Common myeloid progenitor, CD34-positive (primary cell): ENCODE measurements around the gene TLCD4.

Source experiments
- CTCF ChIA-PET: fragments of 350-600 bp; sonication (Branson Sonifier 250); formaldehyde crosslinking; loops from one replicate; lab custom pipeline; 2021; ENCODE audit warnings: antibody characterized with exemption; lab: Charles Lee
- POLR2A ChIA-PET: fragments of 350-600 bp; sonication (Branson Sonifier 250); formaldehyde crosslinking; loops from one replicate; lab custom pipeline; 2021; ENCODE audit warnings: antibody characterized with exemption; lab: Charles Lee
- DNase-seq, 3 donors: peaks; one replicate each; pipeline versions ENCODE4 v3.0.0 to v3.0.0-alpha.2; 2013
- H3K27ac ChIP-seq, 2 experiments: 1 replicate in 1 of 2; 2 replicates in 1 of 2; pipeline ENCODE4 v1.7.0; 2013; ENCODE audit warnings: inconsistent platforms in 2 of 2, low read length in 2 of 2, mild to moderate bottlenecking in 2 of 2, low read depth in 1 of 2, moderate library complexity in 1 of 2; ENCODE audit not compliant: severe bottlenecking in 2 of 2, insufficient read depth in 1 of 2, poor library complexity in 1 of 2
- H3K27me3 ChIP-seq, 5 experiments: replicated peaks in 2 of 5; 1 replicate in 3 of 5; 2 replicates in 2 of 5; pipeline versions ENCODE4 v1.6.1 to v1.7.0; 2013; ENCODE audit warnings: low read length in 4 of 5, mild to moderate bottlenecking in 2 of 5, moderate library complexity in 2 of 5, inconsistent platforms in 1 of 5; ENCODE audit not compliant: insufficient read depth in 5 of 5, control insufficient read depth in 4 of 5
- H3K36me3 ChIP-seq, 4 experiments: 1 replicate in 2 of 4; 2 replicates in 2 of 4; pipeline versions ENCODE4 v1.6.1 to v1.7.0; 2013; ENCODE audit warnings: low read length in 3 of 4, control low read depth in 1 of 4, mild to moderate bottlenecking in 1 of 4; ENCODE audit not compliant: control insufficient read depth in 4 of 4, insufficient read depth in 4 of 4
- H3K4me1 ChIP-seq, 4 experiments: 1 replicate in 3 of 4; 2 replicates in 1 of 4; pipeline versions ENCODE4 v1.6.1 to v1.7.1; 2013; ENCODE audit warnings: low read length in 3 of 4, mild to moderate bottlenecking in 3 of 4, control low read depth in 1 of 4, inconsistent platforms in 1 of 4, moderate library complexity in 1 of 4; ENCODE audit not compliant: control insufficient read depth in 4 of 4, insufficient read depth in 4 of 4; ENCODE audit errors: control extremely low read depth in 1 of 4
- H3K4me3 ChIP-seq, 7 experiments: 1 replicate in 4 of 7; 2 replicates in 3 of 7; pipeline versions ENCODE4 v1.5.1 to v1.7.0; 2013; ENCODE audit warnings: mild to moderate bottlenecking in 7 of 7, low read length in 6 of 7, moderate library complexity in 6 of 7, inconsistent platforms in 2 of 7, low read depth in 2 of 7, control low read depth in 1 of 7; ENCODE audit not compliant: insufficient read depth in 4 of 7, control insufficient read depth in 1 of 7; ENCODE audit errors: extremely low read depth in 1 of 7
- H3K9me3 ChIP-seq, 5 experiments: 1 replicate in 4 of 5; 2 replicates in 1 of 5; pipeline versions ENCODE4 v1.6.1 to v1.7.1; 2013; ENCODE audit warnings: low read length in 4 of 5, mild to moderate bottlenecking in 2 of 5, inconsistent platforms in 1 of 5, low read depth in 1 of 5, moderate library complexity in 1 of 5; ENCODE audit not compliant: control insufficient read depth in 4 of 5, insufficient read depth in 2 of 5; ENCODE audit errors: control extremely low read depth in 1 of 5
- WGBS: methylation state at CpG from one replicate; pipeline ENCODE4 v1.1.5; 2013; ENCODE audit not compliant: insufficient coverage; 5-methylcytosine and 5-hydroxymethylcytosine counted together

Gene TLCD4

GRCh38 chr1:95113684-95114083 lies 3.5 kb upstream of the TLCD4 start:
- H3K4me1 ChIP-seq = peaks cover 0 to 15% (median 13%) of the 10 kb centered on the region in 4 experiments
- WGBS = no CpG with 5 or more reads among the region's 1 CpG
- no peak overlapping the region for H3K4me3 ChIP-seq
- POLR2A ChIA-PET = no interaction called here
- peaks cover 8 to 30% (median 18%) of the 10 kb centered on the region in 5 experiments for H3K27me3 ChIP-seq
- H3K36me3 ChIP-seq = no peaks in the 10 kb centered on the region
- no peaks in the 10 kb centered on the region for H3K9me3 ChIP-seq
- DNase-seq = no peak
- CTCF ChIA-PET = interaction anchor here (2.0 kb wide), 1 partner anchor 8 kb away, joined by 4 read pairs; no protein-coding TSS in a partner anchor
- H3K27ac ChIP-seq = no peak overlapping the region

- Histone ChIP-seq H3K4me1 (peaks cover 0 to 15% (median 13%) of the 10 kb centered on the region in 4 experiments), H3K36me3 (no peaks in the 10 kb centered on the region), H3K27me3 (peaks cover 17 to 47% (median 27%) of the 10 kb centered on the region in 5 experiments), H3K27ac (no peak overlapping the region), H3K4me3 (no peak overlapping the region), H3K9me3 (no peaks in the 10 kb centered on the region)
- 89% methylated on average over 2 of the region's 3 CpGs for WGBS
- ChIA-PET CTCF (interaction anchor here (0.8 to 1.7 kb wide), 4 partner anchors 31 to 118 kb away, joined by 3 to 7 read pairs (median 4); no protein-coding TSS in a partner anchor), POLR2A (no interaction called here)
- DNase-seq = peak in 2 of 3 donors; percentile 14 to 36
Observed at GRCh38 chr1:95115708-95116137, 1.4 kb upstream of the TLCD4 start.

DNA sequence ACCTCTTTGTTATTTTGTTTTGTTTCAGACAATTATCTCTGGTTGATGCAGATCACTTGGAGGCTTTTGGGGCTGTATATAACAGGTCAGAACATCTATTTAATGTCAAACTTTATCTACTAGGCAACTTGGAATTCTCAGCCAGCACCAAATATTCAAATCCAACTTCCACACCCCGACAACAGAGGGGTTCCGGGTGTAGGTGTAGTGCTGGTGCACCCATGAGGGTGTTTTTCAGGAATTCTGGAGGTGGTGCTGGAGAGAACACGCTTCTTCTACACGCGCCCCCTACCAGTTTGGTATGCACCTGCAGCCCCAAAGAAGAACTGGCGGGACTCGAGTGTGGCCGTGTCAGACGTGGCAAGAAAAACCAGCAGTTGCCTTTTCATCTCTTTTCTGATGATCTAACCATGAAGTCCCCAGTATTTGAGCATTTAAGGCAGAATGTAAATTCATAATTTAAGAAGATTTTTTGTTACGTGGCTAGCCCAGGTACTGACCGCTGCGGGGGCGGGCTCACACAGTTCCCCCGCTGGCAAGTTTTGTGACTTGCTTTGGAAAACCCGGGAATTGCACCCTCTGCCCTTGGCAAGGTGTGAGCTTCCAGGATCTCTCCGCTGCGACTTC lies 462 bp upstream of the TLCD4 start:
- H3K27ac ChIP-seq = no peak overlapping the region
- CTCF ChIA-PET = interaction anchor here (0.8 to 1.7 kb wide), 5 partner anchors 32 to 134 kb away, joined by 3 to 7 read pairs (median 4); no protein-coding TSS in a partner anchor
- H3K4me3 ChIP-seq = peak overlapping the region; percentile 40 to 80 (median 67)
- H3K9me3 ChIP-seq = no peaks in the 10 kb centered on the region
- no peaks in the 10 kb centered on the region for H3K36me3 ChIP-seq
- POLR2A ChIA-PET = no interaction called here
- H3K4me1 ChIP-seq = peaks cover 0 to 15% (median 13%) of the 10 kb centered on the region in 4 experiments
- H3K27me3 ChIP-seq = peaks cover 15 to 50% (median 27%) of the 10 kb centered on the region in 5 experiments
- peak; percentile 60 to 82 (median 69) for DNase-seq
- 0% methylated on average over 11 of the region's 17 CpGs for WGBS

GRCh38 chr1:95118067-95118499 lies 928 bp downstream of the TLCD4 start:
- CTCF ChIA-PET = interaction anchor here (0.8 to 1.4 kb wide), 3 partner anchors 9 to 34 kb away, joined by 3 to 5 read pairs (median 3); no protein-coding TSS in a partner anchor

GRCh38 chr1:95118710-95119109 lies 1.6 kb downstream of the TLCD4 start:
- CTCF ChIA-PET = interaction anchor here (1.3 kb wide), 1 partner anchor 18 kb away, joined by 3 read pairs; no protein-coding TSS in a partner anchor

More at GRCh38 chr1:95118067-95118499, 928 bp downstream of the TLCD4 start:
- Histone ChIP-seq H3K27me3 (peaks cover 15 to 50% (median 27%) of the 10 kb centered on the region in 5 experiments), H3K36me3 (no peaks in the 10 kb centered on the region), H3K4me1 (peaks cover 0 to 15% (median 13%) of the 10 kb centered on the region in 4 experiments), H3K9me3 (no peaks in the 10 kb centered on the region), H3K27ac (no peak overlapping the region), H3K4me3 (peak overlapping the region in 6 of 7 experiments; percentile 52 to 80 (median 72))
- 27% methylated on average over 7 of the region's 10 CpGs for WGBS
- DNase-seq = peak in 2 of 3 donors; percentile 52 to 61
- POLR2A ChIA-PET = interaction anchor here (0.6 kb wide), 1 partner anchor 287 kb away, joined by 3 read pairs; no protein-coding TSS in a partner anchor

DNA sequence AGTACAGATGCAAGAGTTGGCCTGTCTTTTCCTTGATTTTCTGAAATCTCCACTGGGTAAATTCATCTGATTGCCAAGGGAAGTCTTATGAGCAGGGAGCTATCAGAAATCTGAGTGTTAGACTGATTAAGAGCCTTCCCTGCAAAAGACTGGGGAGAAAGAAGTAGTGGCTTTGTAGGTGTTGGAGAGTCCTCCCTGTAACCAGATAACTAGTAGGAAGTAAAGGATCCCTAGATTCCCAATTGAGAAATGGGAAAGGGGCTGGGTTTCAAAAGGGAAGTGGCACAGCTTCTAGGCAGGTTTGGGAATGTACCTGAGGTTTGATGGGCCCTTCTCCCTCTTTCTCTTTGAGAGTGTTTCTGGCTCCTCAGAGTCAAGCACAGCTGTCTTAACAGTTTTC lies 2.1 kb downstream of the TLCD4 start:
- DNase-seq = no peak
- CTCF ChIA-PET = interaction anchor here (1.0 kb wide), 1 partner anchor 35 kb away, joined by 3 read pairs; no protein-coding TSS in a partner anchor
- H3K27ac ChIP-seq = no peak overlapping the region
- H3K4me3 ChIP-seq = no peak overlapping the region
- POLR2A ChIA-PET = no interaction called here
- H3K27me3 ChIP-seq = peaks cover 15 to 50% (median 27%) of the 10 kb centered on the region in 5 experiments
- peaks cover 0 to 15% (median 13%) of the 10 kb centered on the region in 4 experiments for H3K4me1 ChIP-seq
- H3K9me3 ChIP-seq = no peaks in the 10 kb centered on the region
- H3K36me3 ChIP-seq = no peaks in the 10 kb centered on the region

More at GRCh38 chr1:95118710-95119109, 1.6 kb downstream of the TLCD4 start:
- Histone ChIP-seq H3K4me1 (peaks cover 0 to 15% (median 13%) of the 10 kb centered on the region in 4 experiments), H3K27ac (no peak overlapping the region), H3K27me3 (peaks cover 15 to 50% (median 27%) of the 10 kb centered on the region in 5 experiments), H3K4me3 (no peak overlapping the region), H3K9me3 (no peaks in the 10 kb centered on the region), H3K36me3 (no peaks in the 10 kb centered on the region)
- DNase-seq = no peak
- POLR2A ChIA-PET = no interaction called here
- 100% methylated on average over 4 of the region's 6 CpGs for WGBS
